PC-3 (cell line): ENCODE measurements around the gene CUTC.

Experiments
- CTCF ChIP-seq: fragments of 300-600 bp; sonication (generic); conservative IDR thresholded peaks from 2 replicates; pipeline ENCODE4 v1.5.1; 2017; ENCODE audit warnings: antibody characterized with exemption, low read depth, mild to moderate bottlenecking, low read length
- EZH2 ChIP-seq: fragments of 300-600 bp; sonication (generic); IDR thresholded peaks from one replicate; pipeline ENCODE4 v1.6.1; 2017; ENCODE audit warnings: antibody characterized with exemption, mild to moderate bottlenecking, low read length; ENCODE audit not compliant: unreplicated experiment
- EZH2phosphoT487 ChIP-seq: fragments of 300-600 bp; sonication (generic); IDR thresholded peaks from 2 replicates; pipeline ENCODE4 v1.6.1; 2018; ENCODE audit warnings: mild to moderate bottlenecking, antibody characterized with exemption, low read length, borderline replicate concordance

GRCh38 chr10:99761365-99761764 lies 29.3 kb downstream of the CUTC start:
- no peak for TF ChIP-seq CTCF
- no peak for TF ChIP-seq EZH2
- no peak for TF ChIP-seq EZH2phosphoT487
